Activated T-cell treated with anti-CD3 and anti-CD28 coated beads, Interleukin-2, amount 50 U/mL, for 24 hours (primary cell): Measurements from ENCODE around the gene ABCA2.

ENCODE experiments used
- DNase-seq: peaks from one replicate; pipeline ENCODE4 v3.0.0-alpha.2; 2020
- H3K27ac Mint-ChIP-seq: 2 replicates; pipeline ENCODE4 v1.8.0; 2020; ENCODE audit warnings: mild to moderate bottlenecking, mixed read lengths
- H3K27me3 Mint-ChIP-seq: 2 replicates; pipeline ENCODE4 v1.8.0; 2020; ENCODE audit warnings: mixed read lengths
- H3K36me3 Mint-ChIP-seq: 2 replicates; pipeline ENCODE4 v1.8.0; 2020; ENCODE audit warnings: low read depth, mixed read lengths
- H3K4me1 Mint-ChIP-seq: 2 replicates; pipeline ENCODE4 v1.8.0; 2020; ENCODE audit warnings: low read depth, mixed read lengths
- H3K4me3 Mint-ChIP-seq: 2 replicates; pipeline ENCODE4 v1.8.0; 2020; ENCODE audit warnings: mild to moderate bottlenecking, moderate library complexity, mixed read lengths
- H3K9me3 Mint-ChIP-seq: 2 replicates; pipeline ENCODE4 v1.8.0; 2020; ENCODE audit warnings: mixed read lengths

The ABCA2 gene

DNA sequence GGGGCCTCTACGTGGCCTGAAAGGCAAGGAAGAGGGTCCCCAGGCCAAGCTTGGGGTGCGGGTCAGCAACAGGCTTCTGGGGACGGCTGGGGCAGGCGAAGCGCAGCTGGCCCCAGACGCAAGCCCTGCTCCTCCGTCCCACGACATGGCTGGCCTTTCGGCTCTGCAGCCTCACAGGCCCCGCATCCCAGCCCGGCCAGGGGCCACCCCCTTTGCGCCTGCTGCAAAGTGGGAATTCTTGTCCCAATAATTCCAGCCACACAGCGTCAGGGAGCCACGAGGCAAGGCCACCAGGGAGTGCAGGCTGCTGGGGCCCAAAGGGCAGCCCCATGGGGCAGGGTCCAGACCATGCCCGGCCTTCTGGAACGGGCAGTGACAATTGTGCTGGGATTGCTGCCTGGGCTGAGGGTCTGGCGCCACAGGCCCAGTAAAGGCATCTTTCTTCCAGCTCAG, 26.9 kb upstream of the ABCA2 start:
- H3K36me3 Mint-ChIP-seq = no peaks in the 10 kb centered on the region
- peaks cover 22% of the 10 kb centered on the region for H3K27me3 Mint-ChIP-seq
- H3K9me3 Mint-ChIP-seq = no peaks in the 10 kb centered on the region
- no peak overlapping the region for H3K4me3 Mint-ChIP-seq
- DNase-seq = no peak
- no peak overlapping the region for H3K27ac Mint-ChIP-seq
- no peaks in the 10 kb centered on the region for H3K4me1 Mint-ChIP-seq

DNA sequence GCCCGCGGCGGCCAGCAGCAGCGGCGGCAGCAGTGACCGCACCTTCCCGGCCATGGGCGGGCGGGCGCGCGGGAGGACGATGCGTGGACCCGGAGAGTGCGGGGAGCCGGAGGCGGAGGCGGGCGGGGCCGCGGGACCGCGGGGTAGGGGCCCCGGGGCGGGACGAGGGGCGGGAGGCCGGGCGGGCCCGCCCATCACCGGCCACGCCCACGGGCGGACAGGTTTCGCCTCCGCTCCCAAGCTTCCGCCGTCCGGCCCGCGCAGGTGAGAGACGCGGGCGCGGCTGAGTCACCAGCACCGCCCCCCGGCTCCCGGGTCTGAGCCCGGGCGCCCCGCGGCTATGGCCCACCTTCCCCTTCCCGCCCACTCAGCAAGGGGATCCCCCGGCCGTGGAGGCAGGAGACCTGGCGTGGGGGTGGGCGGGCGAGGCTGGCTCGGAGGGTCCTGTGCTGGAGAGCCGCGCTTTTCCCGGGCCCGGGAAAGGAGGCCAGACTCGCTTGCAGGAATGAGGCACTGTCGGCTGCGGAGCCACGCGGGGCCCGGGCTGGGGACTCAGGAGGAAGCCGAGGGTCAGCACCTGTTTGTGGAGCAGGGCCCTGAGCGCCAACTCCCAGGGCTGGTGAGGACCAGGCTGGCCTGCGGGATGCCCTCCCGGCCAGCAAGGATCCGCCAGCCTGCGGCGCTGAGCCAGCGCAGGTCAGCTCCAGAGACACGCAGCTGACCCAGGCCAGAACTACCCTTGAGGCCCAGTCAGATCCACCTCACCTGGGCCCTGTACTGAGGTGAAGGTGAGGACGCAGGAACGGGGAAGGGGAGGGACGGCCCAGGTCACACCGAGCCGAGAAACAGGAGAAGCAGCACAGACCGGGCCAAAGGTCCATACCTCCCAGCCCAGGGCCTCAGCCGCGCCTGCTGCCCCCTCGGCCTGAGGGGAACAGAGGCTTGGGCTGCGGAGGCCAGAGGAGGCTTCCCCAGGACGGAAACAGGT, 26.2 kb upstream of the ABCA2 start, which contains the start of gene ENTPD2:
ENTPD2 (minus strand) TSS at position 118 of the 988 bp plus-strand sequence; CDS start at position 54, 64 bp downstream.
- no peaks in the 10 kb centered on the region for H3K36me3 Mint-ChIP-seq
- H3K27me3 Mint-ChIP-seq = peaks cover 29% of the 10 kb centered on the region
- no peak within 1 kb of the TSS for H3K4me3 Mint-ChIP-seq
- H3K4me1 Mint-ChIP-seq = peaks cover 4% of the 10 kb centered on the region
- H3K27ac Mint-ChIP-seq = no peak within 1 kb of the TSS
- peak; percentile 60 for DNase-seq
- no peaks in the 10 kb centered on the region for H3K9me3 Mint-ChIP-seq

DNA sequence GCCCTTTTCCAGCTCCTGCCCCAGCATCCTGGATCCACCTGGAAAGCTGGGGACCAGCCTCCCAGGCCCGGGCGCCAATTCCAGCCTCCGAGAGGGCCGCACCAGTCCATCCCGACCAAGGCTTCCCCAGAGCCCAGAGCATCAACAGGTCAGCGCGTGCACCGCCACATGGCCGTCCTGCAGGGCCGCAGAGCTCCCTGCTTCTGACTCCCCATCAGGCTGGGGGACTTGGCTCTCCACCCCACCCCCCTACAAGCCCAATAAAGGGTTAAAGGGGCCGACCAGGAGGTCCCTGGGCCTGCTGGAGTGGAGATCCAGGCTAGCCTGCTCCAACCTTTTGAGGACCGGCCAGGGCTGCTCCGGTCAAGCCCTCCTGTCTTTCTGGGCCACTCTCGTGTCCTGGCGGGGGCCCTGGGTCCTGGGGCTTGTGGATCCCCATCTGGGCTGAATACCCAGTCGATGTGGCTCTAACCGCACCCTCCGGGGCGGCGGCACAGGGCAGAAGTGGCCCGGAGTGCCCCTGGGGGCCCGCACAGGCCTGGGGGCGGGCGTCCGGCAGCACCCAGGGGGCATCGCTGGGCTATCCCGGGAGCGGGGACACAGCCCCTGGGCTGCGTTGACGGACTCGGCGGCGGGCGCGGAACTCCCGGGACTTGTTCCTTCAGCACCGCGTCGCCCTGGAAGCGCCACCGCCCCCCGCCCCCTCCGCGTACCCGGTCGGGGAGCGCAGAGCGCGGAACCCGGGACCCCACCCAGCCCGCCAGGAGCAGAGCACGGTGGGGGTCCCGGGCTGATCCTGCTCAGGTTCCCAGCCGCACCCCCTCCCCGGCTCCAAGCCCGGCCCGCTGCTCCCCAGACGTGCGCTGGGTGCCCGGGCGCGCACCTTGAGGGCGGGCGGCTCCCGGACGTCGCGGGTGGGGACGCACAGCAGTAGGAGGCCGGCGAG, 25.2 kb upstream of the ABCA2 start:
- H3K27ac Mint-ChIP-seq = no peak overlapping the region

DNA sequence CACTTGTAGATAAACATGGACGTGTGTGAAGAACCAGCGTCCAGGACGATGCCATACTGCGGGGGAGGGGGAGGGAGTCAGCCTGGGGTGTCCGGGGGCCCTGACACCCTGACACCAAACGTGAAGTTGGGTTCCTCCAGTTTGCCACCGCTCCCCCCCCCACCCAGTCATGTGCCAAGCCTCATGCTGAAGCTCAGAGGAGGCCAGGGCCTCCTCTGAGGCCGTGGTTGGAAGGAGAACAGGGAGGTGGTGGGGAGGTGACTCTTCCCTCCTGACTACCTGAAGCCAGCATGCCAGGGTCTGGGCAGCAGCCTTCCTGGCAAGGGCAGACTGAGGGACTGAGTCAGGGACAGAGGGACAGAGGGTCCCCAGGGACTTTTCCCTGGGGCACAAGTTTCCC, 24.3 kb upstream of the ABCA2 start:
- Mint-ChIP-seq H3K4me3 (no peak overlapping the region), H3K9me3 (no peaks in the 10 kb centered on the region), H3K4me1 (peaks cover 4% of the 10 kb centered on the region), H3K36me3 (no peaks in the 10 kb centered on the region), H3K27ac (no peak overlapping the region), H3K27me3 (peaks cover 42% of the 10 kb centered on the region)
- no peak for DNase-seq

More for the DNA sequence above, 25.2 kb upstream of the ABCA2 start:
- Mint-ChIP-seq H3K27me3 (peaks cover 34% of the 10 kb centered on the region), H3K4me1 (peaks cover 4% of the 10 kb centered on the region), H3K9me3 (no peaks in the 10 kb centered on the region), H3K4me3 (no peak overlapping the region), H3K36me3 (no peaks in the 10 kb centered on the region)
- no peak for DNase-seq

DNA sequence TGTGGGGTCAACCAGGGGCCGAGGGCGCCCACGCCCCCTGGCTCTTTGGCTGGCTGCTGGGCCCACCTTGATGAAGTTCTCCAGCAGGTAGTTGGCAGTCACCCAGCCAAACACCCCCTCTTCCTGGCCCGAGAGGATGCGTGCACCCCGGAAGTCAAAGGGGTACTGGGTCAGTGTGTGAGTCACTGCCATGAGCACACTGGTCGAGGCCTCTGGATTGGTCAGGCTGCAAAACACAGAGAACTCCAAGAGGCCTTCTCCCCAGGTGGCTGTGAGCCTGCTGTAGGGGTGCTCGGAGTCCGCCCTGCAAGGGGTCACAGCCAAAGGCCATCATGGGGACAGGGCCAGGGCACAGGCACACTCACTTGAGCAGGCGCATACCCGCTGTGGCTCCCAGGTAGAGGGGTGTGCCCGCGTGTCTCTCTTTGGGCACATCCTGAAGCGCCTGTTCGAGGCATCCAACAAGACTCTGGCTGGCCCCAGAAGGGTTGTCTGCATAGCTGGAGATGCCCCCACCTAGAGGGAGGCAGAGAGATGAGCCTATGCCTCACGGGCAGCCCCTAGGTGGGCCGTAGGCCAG, 23.2 kb upstream of the ABCA2 start:
- DNase-seq = no peak
- Mint-ChIP-seq H3K4me1 (peaks cover 7% of the 10 kb centered on the region), H3K27me3 (peaks cover 52% of the 10 kb centered on the region), H3K36me3 (no peaks in the 10 kb centered on the region), H3K4me3 (no peak overlapping the region), H3K27ac (no peak overlapping the region), H3K9me3 (no peaks in the 10 kb centered on the region)

DNA sequence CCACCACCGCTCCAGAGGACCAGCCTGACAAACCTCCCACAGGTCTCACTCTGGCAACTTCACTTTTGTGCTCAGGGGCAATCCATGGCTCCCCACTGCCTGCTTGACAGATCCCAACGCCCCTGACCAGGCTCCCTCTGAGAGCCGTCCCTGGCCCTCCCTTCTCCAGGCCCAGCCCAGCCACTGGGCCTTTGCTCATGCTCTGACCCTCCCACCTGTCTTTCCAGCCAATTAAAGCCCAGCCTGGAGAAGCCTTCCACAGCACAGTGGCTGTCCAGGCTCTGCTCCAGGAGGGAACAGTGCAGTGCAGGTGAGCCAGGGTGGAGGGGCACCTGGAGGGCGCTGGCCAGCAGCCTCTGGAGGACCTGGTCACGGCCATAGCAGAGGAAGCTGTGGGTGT, 22.5 kb upstream of the ABCA2 start:
- peaks cover 7% of the 10 kb centered on the region for H3K4me1 Mint-ChIP-seq
- no peak for DNase-seq
- H3K27me3 Mint-ChIP-seq = peaks cover 52% of the 10 kb centered on the region
- no peak overlapping the region for H3K27ac Mint-ChIP-seq
- no peak overlapping the region for H3K4me3 Mint-ChIP-seq
- no peaks in the 10 kb centered on the region for H3K9me3 Mint-ChIP-seq
- H3K36me3 Mint-ChIP-seq = no peaks in the 10 kb centered on the region

DNA sequence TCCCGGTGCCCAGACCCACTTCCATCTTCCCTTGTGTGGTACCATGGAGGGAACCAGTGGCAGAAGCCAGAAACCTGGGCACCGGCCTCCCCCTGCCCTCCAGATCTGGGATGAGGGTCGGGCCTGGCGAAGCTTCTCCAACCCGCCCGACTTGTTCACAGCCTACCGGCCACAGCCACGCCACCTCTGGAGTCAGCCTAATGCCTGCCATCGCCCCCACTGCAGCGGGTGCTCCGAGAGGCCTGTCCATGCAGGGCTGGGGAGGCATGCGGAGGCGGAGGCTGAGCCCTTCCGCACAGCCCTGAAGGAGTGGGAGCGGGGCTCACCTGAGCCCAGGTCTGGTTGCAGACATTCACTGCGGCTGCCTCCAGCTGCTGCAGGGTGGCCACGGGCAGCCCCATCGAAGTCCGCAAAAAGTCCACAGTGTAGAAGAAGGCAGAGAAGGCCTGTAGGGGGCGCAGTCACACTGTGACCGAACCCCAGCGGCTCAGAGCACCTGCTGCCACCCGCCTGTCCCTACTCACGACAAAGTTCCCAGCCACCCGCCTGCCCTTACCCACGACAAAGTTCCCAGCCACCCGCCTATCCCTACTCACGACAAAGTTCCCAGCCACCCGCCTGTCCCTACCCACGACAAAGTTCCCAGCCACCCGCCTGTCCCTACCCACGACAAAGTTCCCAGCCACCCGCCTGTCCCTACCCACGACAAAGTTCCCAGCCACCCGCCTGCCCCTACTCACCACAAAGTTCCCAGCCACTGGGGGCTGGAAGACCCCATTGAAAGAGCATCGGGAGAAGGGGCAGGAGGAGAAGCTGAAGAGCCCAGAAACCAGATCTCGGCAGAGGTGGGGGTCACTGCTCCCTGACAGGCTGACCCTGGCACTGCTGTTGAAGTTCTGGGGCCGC, 21.8 kb upstream of the ABCA2 start:
- Mint-ChIP-seq H3K36me3 (no peaks in the 10 kb centered on the region), H3K4me3 (no peak overlapping the region), H3K4me1 (peaks cover 13% of the 10 kb centered on the region), H3K27ac (no peak overlapping the region), H3K9me3 (no peaks in the 10 kb centered on the region), H3K27me3 (peaks cover 57% of the 10 kb centered on the region)
- peak; percentile 68 for DNase-seq

DNA sequence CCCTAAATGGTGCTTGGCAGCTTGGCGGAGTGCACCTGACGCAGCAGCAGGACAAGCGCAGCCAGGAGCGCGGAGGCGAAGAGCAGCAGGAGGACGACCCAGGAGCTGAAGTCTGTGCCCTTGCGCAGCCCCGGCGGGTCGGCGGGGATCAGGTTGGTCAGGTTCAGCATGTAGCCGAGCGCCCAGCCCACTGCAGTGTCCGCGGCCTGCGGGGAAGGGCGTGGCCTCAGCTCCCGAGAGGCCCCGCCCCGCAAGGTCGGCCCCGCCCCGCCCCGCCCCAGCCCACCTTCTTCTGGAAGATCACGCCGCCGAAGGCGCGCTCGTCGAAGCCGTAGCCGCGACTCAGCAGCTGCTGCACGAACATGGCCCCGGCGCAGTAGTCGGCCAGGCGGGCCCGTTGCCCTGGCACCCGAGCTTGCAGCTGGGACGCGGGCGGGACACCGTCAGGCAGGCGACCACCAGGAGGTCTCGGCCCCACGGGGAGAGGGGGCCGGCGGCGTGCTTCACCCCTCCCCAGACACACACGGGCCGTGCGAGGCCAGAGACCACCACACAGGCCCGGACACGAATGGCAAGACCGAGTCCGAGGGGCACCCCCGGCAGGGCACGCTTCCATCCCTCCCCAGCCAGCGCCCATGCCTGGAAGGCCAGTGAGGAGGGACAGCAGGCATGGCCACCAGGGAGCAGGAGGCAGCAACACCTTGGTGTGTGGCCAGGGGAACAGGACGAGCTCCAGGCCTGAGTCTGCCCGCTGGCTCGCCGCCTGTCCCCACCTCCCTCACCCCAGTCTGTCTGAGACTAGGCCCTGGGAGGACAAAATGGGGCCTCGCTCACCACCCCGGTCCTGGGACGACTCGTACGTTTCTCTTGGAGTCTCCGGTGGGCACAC, 20.9 kb upstream of the ABCA2 start:
- Mint-ChIP-seq H3K36me3 (no peaks in the 10 kb centered on the region), H3K27ac (no peak overlapping the region), H3K4me1 (peaks cover 22% of the 10 kb centered on the region), H3K9me3 (no peaks in the 10 kb centered on the region), H3K27me3 (peaks cover 66% of the 10 kb centered on the region), H3K4me3 (no peak overlapping the region)
- DNase-seq = no peak

DNA sequence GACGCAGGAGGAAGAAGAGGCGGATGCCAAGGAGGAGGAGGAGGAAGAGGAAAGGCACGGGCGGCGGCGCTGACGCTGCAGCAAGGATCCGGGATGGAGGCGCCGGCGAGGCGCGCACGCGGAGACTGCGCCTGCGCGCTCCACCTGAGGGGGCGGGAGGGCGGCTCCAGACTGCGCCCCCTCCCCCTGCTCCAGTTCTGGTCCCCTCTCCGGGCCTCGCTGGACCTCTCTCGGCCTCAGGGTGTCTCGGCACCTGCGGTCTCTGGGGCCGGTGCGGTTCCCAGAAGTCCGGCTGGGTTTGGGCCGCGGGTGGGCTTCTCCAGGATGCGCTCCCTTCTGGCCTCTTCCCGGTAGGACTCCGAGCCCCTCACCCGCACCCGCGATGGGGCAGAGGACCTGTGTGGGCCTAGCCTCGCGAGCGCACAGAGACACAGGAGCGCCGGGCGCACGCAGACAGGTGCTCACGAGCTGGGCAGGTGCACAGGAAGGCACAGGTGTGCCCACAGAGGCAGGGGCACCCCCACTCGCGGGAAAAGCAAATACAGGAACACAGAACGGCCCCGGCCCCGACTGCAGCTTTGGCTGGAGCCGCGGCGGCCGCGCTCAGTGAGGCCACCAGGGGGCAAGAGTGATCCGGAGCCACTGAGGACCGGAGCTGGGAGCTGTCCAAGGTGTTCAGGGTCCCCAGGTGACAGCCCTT, 18.2 kb upstream of the ABCA2 start, which contains the start of gene NPDC1:
NPDC1 (minus strand) TSS at position 90 of the 700 bp plus-strand sequence. CDS start 188 bp downstream, outside the sequence.
- Mint-ChIP-seq H3K4me1 (peaks cover 22% of the 10 kb centered on the region), H3K27me3 (peaks cover 61% of the 10 kb centered on the region), H3K4me3 (peak within 1 kb of the TSS; percentile 67), H3K9me3 (no peaks in the 10 kb centered on the region), H3K36me3 (no peaks in the 10 kb centered on the region), H3K27ac (no peak within 1 kb of the TSS)
- peak; percentile 88 for DNase-seq

DNA sequence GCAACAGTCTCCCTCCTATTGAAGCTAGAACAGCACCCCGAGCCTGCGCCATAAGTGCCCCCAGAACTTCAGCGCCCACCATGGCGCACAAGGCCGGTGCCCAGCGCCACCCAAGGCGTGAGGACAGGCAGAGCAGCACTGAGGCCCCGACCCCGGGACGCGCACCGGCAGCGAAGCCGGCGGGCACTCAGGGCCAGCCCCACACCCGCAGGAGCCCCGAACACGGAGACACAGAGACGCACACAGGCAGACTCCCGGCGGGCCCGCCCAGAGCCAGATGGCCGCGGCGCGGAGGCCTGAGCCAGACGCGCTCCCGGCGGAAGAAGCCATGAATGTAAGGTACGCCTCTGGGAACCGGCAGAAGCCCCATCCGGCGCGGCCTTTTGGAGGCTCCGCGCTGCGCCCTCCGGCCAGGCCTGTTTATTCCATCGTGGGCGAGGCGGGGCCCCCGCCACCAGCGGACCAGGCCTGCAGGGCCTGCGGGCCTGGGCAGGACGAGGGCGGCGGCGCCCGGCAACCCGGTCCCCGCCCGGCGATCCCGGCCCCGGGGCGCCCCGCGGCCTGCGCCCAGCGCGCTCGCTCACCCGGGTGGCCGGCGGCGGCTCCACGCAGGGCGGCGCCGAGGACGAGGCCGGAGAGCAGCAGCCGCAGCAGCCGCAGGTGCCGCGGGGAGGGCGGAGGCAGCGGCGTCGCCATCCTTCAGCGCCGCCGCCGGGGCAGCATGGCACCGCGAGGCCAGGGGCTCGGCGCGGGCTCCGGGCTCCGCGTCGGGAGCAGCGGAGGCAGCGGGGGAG, 17.5 kb upstream of the ABCA2 start:
- no peaks in the 10 kb centered on the region for H3K9me3 Mint-ChIP-seq
- no peak overlapping the region for H3K27ac Mint-ChIP-seq
- peaks cover 22% of the 10 kb centered on the region for H3K4me1 Mint-ChIP-seq
- peaks cover 57% of the 10 kb centered on the region for H3K27me3 Mint-ChIP-seq
- DNase-seq = peak; percentile 56
- H3K36me3 Mint-ChIP-seq = no peaks in the 10 kb centered on the region
- H3K4me3 Mint-ChIP-seq = peak overlapping the region; percentile 67

DNA sequence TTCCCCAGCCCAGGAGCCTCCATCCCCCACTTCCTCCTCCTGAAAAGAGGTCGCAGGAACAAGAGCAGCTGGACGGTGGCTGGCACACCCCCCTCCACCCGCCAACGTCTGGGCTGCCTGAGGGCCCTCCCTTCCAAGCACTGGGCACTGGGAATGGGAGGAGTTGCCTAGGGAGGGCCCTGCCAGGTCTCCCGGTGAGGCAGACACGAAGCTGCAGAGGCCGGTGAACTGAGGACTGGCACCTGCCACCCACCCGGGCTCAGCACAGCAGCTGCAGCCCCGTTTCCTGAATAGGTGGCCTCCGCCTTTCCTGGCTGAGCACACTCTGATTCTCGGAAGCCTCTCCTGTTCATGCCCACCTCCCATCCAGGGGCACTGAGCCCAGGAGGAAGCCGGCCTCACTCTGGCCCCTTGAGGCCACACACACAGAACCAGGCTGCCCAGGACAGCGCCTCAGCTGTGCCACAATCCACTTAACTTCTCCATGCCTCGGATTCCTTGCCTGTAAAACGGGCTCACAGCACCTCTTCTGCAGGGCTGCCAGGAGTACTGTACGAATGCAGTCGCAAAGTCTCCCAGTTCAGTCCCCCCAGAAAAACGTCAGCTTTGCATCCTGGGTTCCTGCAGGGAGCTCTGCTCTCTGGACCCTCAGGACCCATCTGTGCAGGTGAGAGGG, 16.6 kb upstream of the ABCA2 start:
- Mint-ChIP-seq H3K9me3 (no peaks in the 10 kb centered on the region), H3K27me3 (peaks cover 49% of the 10 kb centered on the region), H3K27ac (no peak overlapping the region), H3K4me1 (peaks cover 21% of the 10 kb centered on the region), H3K4me3 (peak overlapping the region; percentile 67), H3K36me3 (no peaks in the 10 kb centered on the region)
- no peak for DNase-seq
